NB4 (cell line): ENCODE data around the gene SLC18A2.

Source experiments
- DNase-seq: peaks from one replicate; pipeline ENCODE4 v3.0.0; 2010; ENCODE audit warnings: low read depth
- H3K4me3 ChIP-seq: one replicate; pipeline ENCODE4 v1.5.1; 2011; ENCODE audit warnings: mild to moderate bottlenecking, low read depth, low read length, moderate library complexity
- MYC ChIP-seq: IDR thresholded peaks from 2 replicates; pipeline ENCODE4 v1.6.1; 2011; ENCODE audit warnings: low read depth, low read length
- POLR2A ChIP-seq: IDR thresholded peaks from 2 replicates; pipeline ENCODE4 v1.6.1; 2011; ENCODE audit warnings: mild to moderate bottlenecking; ENCODE audit not compliant: insufficient read length; ENCODE audit errors: extremely low read depth
- TF ChIP-seq, protein P1 (sequence below): IDR thresholded peaks from 2 replicates; pipeline ENCODE4 v1.6.1; 2011; ENCODE audit warnings: low read depth, low read length
- TF ChIP-seq, protein P2 (sequence below): IDR thresholded peaks from one replicate; pipeline ENCODE4 v1.5.1; 2012; ENCODE audit warnings: low read depth, low read length

Gene SLC18A2

DNA sequence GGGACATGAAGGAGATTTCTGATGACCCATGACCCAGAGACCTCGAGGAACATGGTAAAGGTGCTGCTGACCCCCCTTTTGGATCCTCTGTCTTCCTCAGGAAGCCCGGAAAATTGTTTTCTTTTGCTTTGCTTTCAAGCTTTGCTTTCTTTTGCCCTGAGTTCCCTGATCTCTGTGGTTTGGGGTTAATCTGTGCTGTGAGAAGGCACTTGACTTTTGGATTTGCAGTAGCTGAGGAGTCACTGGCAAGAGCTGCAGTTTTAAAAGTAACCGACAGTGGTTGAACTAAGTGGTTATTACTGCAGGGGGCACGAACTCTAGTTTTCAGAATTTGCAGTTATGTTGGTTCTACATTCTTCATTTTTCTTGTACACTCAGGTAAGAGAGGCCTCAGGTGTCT is 81.3 kb downstream of the SLC18A2 start:
- TF ChIP-seq, protein P1, sequence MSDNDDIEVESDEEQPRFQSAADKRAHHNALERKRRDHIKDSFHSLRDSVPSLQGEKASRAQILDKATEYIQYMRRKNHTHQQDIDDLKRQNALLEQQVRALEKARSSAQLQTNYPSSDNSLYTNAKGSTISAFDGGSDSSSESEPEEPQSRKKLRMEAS: no peak
- TF ChIP-seq MYC (no peak), POLR2A (no peak)
- TF ChIP-seq, protein P2, sequence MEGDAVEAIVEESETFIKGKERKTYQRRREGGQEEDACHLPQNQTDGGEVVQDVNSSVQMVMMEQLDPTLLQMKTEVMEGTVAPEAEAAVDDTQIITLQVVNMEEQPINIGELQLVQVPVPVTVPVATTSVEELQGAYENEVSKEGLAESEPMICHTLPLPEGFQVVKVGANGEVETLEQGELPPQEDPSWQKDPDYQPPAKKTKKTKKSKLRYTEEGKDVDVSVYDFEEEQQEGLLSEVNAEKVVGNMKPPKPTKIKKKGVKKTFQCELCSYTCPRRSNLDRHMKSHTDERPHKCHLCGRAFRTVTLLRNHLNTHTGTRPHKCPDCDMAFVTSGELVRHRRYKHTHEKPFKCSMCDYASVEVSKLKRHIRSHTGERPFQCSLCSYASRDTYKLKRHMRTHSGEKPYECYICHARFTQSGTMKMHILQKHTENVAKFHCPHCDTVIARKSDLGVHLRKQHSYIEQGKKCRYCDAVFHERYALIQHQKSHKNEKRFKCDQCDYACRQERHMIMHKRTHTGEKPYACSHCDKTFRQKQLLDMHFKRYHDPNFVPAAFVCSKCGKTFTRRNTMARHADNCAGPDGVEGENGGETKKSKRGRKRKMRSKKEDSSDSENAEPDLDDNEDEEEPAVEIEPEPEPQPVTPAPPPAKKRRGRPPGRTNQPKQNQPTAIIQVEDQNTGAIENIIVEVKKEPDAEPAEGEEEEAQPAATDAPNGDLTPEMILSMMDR: no peak
- no peak overlapping the region for H3K4me3 ChIP-seq
- DNase-seq: no peak

DNA sequence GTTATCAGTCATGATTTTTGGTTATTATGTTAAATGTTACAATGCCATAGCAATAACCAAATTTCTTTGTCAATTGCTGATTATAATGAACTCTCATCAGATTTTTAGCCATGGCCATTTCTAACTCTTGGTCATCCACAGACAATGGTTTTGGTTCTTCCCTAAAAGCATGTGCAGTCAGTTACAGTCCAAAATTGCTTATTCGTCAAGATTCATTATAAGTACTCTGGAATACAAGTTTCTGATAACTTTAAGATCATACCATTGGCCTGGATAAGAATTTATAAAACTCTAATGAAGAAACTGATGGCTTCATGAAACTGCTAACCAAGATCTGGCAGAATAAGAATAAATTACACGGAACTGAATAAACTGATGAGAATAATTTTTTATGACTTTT is 83.5 kb downstream of the SLC18A2 start:
- no peak for DNase-seq
- no peak overlapping the region for H3K4me3 ChIP-seq
- TF ChIP-seq MYC (no peak), POLR2A (no peak)
- TF ChIP-seq, protein P2: no peak
- TF ChIP-seq, protein P1: no peak

DNA sequence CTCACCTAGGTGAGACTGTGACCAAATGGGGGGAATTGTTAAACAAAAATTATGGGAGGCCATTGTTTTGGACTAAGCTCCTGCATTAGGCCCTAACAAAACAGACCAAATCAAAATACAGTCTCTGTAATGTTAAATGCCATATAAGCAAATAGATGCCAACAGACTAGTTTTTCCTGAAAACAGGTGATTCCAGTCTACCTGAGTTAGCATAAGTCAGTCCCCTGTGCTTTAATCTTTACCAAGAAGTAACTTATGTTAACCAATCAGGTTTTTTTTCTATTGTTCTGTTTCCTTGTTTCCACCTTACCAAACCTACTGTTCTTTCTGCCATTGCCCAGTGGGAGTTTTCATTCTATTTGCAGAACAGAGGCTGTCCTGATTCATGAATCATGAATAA is 86.3 kb downstream of the SLC18A2 start:
- TF ChIP-seq, protein P1: no peak
- no peak for DNase-seq
- H3K4me3 ChIP-seq: no peak overlapping the region
